GM08714 (cell line): ENCODE data around the gene PIK3R1.

Experiments used
- H3K4me3 ChIP-seq: fragments of 200-500 bp; sonication (Bioruptor generic); 2 replicates; pipeline ENCODE4 v1.5.1; 2014; ENCODE audit warnings: mild to moderate bottlenecking, low read length, inconsistent platforms
- ZNF274 ChIP-seq: IDR thresholded peaks from 2 replicates; pipeline ENCODE4 v1.6.1; 2012; ENCODE audit warnings: mild to moderate bottlenecking, low read depth, low read length

The PIK3R1 gene

DNA sequence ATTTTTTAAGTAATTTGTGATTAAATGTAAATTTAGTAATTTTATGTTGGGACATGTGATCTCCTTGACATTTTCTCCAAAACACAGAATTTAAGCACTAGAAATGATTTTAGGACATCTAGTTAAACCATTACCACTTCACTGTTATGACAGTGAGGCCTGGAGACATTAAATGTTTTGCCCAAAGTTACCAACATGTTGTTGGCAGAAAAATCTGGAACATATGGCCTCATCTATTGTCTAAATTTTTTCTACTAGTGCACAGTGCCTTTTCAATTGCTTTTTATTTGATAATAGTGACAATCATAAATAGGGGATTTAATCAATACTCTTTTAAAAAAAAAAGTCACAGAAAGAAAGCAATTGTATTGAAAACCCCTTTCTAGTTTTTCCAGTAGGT, 45.6 kb downstream of the PIK3R1 start:
- no peak for TF ChIP-seq ZNF274
- H3K4me3 ChIP-seq, result no peak overlapping the region

DNA sequence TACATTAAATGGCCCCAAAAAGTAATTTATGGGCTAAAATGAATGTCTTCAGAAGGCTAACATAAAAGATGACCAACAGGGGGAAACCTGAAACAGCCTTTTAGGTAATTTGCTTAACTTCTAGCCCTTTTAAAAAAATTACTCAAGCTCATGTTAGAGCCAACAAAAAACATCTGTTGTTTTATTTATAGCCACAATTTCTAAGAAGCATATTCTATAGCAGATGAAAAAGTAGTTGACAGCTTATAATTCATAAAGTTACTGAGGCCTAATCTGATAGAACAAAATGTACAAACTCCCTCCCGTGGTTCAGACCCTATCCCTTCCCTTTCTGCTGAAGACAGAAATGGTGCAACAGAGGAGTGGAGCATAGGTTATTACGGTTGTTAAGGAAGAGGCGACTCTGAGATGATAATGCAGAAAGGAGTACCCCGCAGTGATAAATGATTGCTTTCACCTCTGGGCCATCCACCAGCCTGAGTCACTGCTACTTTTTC, 46.1 kb downstream of the PIK3R1 start:
- no peak for TF ChIP-seq ZNF274
- no peak overlapping the region for H3K4me3 ChIP-seq

DNA sequence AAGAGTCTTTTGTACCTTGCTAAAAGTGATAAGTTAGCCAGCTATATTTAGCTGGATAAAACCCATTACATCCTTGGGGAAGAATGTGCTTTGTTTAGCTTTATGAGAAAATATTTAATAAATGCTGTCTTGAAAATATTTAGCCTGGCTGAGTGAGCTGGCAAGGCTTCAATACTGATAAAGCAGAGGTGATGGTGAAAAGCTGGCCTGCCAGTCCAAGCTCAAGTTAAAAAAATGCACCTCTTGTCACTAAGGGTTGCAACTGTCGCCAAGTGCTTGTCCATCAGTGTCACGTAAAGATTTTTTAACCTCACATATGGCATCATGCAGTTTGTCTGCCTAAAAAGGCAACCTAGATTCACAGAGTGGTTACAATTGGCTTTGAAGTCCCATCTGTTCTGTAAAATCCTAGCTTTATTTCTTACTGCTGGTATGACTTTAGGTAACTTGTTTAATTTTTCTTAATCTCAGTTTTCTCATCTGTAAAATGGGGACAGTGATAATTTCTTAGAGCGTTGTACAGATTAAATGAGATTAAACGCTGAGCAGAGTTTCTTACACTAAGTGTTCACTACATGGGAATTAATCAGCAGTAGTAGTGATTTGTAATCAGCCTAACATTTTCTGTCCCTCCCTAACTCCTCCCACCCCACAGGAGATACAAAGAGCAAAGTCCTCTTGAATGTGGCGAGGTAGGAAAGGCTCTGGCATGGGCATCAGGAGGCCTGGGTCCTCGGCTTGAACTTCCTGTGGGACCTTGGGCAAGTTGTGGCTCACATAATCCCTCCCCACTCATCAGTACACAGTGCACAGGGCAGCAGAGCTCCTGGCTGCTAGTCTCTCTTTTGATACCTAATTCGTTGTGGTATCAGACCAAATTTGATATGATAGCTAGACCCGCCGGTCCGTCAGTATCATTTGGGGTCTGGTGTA, 48.7 kb downstream of the PIK3R1 start:
- H3K4me3 ChIP-seq, result no peak overlapping the region
- TF ChIP-seq ZNF274, result no peak

DNA sequence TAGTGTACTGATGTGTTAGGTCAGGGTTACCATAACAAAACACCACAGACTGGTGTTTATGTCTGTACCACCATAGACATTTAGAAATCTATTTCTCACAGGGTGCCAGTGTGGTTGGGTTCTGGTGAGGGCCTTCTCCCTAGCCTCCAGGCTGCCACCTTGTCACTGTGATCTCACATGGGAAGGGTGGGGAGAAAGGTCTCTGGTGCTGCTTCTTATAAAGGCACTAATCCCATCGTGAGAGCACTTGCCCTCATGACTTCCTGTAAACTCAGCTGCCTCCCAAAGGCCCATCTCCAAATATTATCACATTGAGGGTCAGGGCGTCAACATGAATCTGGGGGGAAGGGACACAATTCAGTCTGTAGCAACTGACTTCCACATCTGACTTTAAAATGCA, 49.8 kb downstream of the PIK3R1 start:
- TF ChIP-seq ZNF274, result no peak
- no peak overlapping the region for H3K4me3 ChIP-seq

DNA sequence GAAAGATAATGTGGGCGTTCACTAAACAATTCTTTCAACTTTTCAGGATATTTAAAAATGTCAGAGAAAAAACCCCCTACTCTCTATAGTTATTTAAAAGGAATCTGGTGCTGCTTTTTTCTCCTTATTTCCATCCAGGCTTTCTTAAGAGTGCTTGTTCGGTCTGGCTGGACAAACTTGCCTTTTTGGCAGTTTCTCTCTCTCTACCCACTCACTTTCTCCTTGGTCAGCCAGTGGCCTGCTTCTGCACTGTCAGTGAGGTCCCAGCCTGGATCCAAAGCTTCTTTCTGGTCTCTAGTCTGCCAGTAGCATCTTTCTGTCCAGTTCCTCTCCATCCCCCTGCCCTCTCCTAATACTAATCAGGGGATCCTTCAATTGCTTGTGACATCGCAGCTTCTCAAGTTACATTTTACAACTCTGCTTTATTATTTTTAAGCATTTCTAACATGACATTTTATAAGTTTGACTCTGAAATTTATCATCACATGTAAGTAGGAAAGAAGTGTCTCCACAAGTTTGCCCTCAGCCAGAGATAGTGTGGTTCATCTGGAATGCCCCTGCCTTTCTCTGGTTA, 50.4 kb downstream of the PIK3R1 start:
- TF ChIP-seq ZNF274, result no peak
- no peak overlapping the region for H3K4me3 ChIP-seq

DNA sequence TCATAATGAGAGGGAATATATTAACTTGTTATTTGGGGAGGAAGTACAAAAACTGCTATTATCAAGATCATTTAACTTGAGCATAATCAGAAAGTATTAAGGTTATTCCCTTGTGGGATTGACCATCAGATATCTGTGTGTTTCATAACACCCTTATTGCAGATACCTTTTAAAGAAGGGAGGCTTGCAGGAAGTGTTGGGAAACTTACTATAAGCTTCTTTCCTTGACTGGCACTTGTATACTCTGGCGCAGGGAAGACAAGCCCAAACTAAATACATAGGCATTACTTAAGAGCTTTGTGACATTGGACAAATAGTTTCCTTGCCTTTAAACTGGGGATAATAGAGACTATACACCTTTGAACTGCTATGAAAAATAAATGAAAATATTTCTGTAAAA, 50.9 kb downstream of the PIK3R1 start:
- TF ChIP-seq ZNF274, result no peak
- H3K4me3 ChIP-seq, result no peak overlapping the region

DNA sequence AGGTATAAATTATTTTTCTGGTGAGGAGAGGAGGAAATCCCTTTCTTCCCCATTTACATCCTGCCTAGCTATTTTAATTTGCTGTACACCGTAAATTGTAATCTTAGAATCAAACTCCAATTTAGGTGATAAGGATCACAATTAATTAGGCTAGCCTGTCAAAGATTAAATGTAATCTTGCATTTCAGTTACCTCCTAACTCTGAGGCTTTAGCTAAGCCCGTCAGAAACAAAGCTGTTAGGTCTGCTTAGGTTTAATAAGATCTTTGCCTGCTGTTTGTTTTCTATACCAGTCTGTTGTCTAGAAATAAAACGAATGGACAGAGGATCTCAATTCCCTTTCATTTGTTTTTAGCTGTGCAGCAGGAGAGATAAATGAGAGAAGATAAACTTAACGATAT, 51.5 kb downstream of the PIK3R1 start:
- TF ChIP-seq ZNF274, result no peak
- H3K4me3 ChIP-seq, result no peak overlapping the region; the same call in 1 of the 2 replicates

DNA sequence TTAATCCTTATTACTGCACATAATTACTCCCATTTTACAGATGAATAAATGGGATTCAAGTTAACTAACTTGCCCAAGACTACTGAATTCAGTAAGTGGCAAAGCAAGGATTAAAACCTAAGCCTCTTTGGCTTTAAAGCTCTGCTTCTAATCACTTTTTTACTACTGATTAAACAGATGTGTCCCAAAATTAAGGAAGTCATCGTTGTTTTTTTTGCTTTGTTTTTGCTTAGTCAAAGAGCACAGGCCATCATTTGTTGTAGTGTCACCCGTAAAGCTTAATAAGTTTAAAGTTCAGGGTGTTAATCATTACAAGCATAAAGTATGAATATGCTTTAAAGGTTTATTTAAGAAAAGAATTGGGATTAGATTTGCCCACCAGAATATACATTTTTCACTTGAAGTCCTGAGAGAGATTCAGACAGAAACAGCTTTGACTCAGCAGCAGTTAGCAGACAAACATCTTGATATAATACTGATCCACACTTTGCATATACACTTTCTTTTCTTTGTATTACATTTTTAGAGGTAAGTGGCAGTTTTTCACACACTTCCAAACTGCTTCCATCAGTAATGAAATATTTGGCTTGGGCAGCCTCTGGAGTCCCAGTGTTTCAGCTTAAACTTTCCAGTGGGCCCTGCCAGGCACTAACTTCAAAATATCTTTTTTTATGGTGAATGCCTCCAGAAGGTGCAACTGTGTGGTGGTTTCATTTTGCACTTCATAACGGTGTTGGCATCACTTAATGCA, 52.7 kb downstream of the PIK3R1 start:
- peak overlapping the region; percentile 31; the same call in 1 of the 2 replicates for H3K4me3 ChIP-seq
- TF ChIP-seq ZNF274, result no peak

DNA sequence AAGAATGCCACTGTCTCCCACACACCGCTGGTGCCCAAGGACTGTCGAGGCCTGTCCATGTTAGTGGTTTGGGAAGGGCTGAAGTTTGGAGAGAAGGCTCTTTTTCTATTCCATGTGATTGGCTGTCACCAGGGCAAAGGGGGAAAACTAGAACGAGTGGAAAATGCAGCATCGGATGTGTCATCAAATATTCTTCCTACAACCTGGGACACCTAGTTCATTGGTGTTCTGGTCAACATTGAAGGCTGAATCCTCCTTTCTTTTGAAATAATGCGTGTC, 53.2 kb downstream of the PIK3R1 start:
- peak overlapping the region; percentile 31; the same call in 1 of the 2 replicates for H3K4me3 ChIP-seq
- no peak for TF ChIP-seq ZNF274

DNA sequence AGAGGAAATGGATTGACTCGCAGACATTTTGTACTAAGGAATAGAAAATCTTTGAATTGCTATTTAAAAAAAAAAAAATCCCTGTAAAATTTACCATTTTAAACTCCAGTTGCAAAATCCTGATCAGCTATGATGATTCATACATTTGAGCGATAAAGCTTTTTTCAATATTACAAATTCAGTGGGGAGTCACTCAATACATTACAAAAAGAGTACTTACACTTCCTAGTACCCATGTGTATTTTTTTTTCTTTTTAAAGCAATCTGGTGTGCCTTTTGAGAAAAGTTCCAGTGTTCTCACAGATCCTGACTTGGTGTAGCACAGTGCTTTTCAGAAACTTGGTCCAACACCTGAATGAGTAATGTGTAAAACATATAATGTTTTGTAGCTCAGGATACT, 54.3 kb downstream of the PIK3R1 start:
- no peak for TF ChIP-seq ZNF274

DNA sequence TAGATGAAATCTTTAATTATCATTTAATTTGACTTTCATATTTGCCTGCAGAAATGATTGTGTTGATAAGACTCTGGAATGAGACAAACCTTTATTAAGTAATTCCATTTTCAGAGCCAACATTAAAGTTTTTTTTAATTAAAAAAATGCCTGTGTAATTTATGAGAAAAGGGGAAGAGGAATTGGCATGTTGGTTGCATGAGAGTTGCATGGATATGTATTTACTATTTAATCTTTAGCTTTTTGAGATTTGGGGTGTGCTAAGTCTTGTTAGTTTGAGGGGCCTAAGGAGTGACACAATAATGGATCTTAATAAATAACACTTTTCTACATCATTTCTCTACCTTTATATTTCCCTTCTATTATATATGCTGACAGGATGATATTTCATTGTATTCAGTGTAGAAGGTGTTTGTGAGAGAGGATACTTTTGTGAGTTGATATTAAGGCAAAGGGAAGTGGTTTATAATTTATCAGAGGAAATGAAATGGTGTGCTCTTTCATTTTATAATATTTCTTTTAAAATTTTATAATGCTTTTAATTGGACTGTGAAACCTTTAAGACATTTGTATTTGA, 54.9 kb downstream of the PIK3R1 start:
- no peak overlapping the region for H3K4me3 ChIP-seq
- TF ChIP-seq ZNF274, result no peak

More for the DNA sequence above, 54.3 kb downstream of the PIK3R1 start:
- no peak overlapping the region for H3K4me3 ChIP-seq

DNA sequence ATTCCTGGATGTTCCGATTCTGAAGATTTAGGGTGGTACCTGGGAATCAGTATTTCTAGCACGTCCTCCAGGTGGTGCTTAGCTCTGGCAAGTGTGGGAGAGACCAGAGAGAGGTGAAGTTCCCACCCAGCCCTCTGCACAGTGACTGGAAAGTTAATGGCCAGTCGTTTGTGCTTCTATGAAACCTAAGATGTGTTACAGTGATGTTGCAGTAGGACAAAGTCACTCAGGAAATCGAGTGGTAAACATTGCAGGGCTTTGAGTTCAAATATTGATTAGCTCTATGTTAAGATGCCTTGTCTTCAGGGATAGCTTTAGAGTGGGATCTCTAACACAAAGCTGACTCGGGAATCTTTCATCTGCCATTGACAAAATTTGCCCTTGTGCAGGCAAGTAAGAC, 55.6 kb downstream of the PIK3R1 start:
- TF ChIP-seq ZNF274, result no peak
- H3K4me3 ChIP-seq, result no peak overlapping the region

DNA sequence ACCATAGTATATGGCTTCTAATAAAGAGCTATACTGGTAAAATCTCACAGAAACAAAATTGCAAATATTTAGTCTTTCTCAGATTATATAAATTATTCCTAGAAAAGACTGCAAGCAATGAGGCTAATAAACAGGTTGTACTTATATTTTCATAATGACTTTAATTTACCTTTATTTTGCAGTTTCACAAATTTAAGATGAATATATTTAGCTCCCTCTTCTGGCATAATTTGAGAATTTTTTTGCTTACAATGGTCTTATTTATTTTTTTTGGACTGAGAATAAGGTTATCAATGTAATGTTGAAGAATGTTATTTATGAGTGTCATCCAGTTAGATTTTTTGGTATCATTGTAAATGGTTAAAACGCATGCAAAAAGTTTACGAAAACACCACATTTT, 56.7 kb downstream of the PIK3R1 start:
- H3K4me3 ChIP-seq, result no peak overlapping the region
- TF ChIP-seq ZNF274, result no peak

DNA sequence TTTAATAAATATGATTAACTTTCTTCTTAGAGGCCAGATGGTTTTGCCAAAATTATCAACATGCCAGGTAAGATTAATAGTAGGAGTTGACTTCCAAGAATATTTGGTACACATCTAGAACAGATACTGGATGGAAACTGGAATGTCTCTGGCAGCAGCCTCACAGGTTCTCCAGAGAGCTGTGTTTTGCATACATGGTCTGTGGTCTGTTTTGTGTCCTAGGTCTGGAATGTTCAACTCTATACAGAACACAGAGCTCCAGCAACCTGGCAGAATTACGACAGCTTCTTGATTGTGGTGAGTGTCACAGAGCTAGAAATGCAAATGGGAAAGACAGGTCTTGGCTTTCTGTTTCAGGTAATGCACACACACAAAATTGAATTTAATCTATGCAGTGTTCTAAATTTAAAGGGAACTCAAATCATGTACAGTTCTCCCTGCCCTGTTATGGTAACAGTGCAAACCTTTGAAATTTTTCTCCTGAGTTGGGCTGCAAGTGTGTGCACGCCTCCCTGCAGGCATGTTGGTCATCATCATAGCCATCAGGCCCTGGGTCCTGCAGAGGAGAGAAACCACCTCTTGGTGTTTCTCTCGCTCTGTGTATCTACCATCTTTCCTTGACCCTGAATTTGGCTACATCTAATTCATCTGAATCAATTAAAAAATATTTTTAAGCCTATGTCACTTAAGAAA, 58.3 kb downstream of the PIK3R1 start:
- H3K4me3 ChIP-seq, result no peak overlapping the region; the same call in 1 of the 2 replicates
- no peak for TF ChIP-seq ZNF274
